Fibroblast of the conjunctiva (primary cell): Measurements from ENCODE around the gene FAM186B.
"Not testable (repeated sequence)": the region's sequence is repeated elsewhere in the genome, so short reads cannot be mapped to it uniquely, and the experiment has no call there.

Experiments
- DNase-seq: peaks from one replicate; pipeline ENCODE4 v3.0.0-alpha.2; 2010; ENCODE audit warnings: low read depth

The FAM186B gene, protein sequence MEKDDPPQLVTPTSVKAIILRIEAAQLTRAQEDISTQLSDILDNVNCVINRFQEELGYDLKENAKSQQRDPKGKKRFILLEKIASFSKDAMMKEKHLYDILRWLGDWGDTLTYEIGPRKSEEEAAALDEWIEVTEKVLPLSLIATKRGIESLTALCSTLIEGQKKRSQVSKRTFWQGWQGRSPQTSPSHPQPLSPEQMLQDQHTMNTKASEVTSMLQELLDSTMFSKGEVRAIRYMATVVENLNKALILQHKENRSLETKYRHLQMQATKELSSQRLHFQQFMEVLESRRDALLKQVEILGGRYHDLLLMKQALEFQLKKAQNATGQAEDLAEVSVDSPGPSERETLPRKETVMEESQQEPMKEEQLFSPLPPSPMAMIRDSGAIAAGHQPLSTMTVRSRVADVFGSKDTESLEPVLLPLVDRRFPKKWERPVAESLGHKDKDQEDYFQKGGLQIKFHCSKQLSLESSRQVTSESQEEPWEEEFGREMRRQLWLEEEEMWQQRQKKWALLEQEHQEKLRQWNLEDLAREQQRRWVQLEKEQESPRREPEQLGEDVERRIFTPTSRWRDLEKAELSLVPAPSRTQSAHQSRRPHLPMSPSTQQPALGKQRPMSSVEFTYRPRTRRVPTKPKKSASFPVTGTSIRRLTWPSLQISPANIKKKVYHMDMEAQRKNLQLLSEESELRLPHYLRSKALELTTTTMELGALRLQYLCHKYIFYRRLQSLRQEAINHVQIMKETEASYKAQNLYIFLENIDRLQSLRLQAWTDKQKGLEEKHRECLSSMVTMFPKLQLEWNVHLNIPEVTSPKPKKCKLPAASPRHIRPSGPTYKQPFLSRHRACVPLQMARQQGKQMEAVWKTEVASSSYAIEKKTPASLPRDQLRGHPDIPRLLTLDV

DNA sequence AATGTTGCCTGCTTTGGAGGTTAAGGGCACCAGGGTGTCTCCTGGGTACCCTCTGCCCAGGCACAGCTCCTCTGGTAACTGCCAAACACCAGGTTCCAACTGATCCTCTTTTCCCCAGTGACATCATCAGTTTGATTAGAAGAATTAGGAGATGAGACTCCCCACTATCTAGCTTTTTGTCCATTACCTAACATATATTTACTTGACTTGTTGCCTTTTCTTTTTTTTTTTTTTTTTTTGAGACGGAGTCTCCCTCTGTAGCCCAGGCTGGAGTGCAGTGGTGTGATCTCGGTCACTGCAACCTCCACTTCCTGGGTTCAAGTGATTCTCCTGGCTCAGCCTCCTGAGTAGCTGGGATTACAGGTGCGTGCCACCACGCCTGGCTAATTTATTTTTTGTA is at the start of gene FAM186B:
Gene FAM186B (minus strand): TSS at position 101 of the 400 bp plus-strand sequence. CDS start 162 bp downstream, outside the sequence.
- not testable (repeated sequence) for DNase-seq

- DNase-seq, result no peak
Observed at GRCh38 chr12:49654715-49655114, 49.3 kb upstream of the FAM186B start.

- DNase-seq, result no peak
Observed at GRCh38 chr12:49652921-49653520, 47.6 kb upstream of the FAM186B start.

- no peak for DNase-seq
Observed at GRCh38 chr12:49651855-49652254, 46.4 kb upstream of the FAM186B start.

- no peak for DNase-seq
Observed at GRCh38 chr12:49649892-49650291, 44.5 kb upstream of the FAM186B start.

DNA sequence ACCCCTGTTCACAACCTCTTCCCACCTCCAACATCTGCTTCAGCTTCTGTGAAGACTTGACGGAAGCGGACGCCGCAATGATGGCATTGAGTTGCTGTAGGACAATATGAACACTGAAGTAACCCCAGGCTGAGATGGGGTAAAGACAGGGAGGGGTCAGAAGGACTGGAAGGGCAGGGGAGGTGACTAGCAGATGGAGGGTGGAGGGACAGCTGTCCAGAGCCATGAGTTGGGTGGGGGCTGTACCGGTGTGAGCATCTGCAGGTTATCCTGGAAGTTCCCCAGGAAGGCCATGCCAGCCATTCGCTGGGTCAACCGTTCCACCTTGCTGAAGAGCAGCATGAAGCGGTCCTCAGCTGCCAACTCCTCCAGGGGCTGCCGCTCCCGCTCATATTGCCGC is 44.0 kb upstream of the FAM186B start:
- DNase-seq, result no peak

- DNase-seq, result no peak
Observed at GRCh38 chr12:49648712-49649003, 43.2 kb upstream of the FAM186B start.

GRCh38 chr12:49647827-49648711 is 42.6 kb upstream of the FAM186B start:
- no peak for DNase-seq

DNA sequence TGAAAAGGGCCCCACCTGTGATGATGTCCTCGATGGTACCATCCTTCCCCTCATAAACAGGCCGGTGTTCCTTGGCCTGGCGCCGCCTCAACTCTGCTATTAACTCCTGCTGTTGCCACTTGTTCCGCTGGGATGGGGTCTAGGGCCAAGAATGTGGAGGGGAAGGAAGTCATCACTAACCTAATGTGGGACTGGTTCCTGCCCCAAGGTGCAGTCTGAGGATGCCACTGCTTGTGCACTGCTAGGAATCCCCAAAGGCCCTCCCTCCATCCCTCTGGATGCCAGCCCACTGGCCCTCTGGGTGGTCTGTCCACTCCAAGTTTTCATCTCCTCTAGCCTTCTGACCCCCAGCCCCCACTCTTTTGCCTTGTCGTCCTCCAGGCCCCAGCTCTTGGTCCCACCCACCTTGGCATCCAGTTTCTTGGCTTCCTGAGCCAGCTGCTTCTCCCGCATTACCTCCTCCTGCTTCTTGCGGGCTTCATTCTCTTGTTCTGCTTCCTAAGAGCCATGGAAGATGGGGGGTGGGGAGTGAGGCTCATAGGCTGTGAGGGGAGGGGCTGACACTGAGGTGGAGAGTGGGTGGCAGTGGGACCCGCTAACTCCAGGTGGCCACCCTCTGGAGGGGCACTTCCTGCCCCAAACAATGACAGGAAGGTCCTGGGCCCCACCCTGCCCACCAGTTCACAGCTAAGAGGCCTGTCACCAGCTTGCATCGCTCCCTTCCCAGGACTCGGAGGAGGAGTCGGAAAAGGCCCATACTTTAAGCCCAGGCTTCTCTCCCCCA is 41.6 kb upstream of the FAM186B start:
- DNase-seq, result no peak

DNA sequence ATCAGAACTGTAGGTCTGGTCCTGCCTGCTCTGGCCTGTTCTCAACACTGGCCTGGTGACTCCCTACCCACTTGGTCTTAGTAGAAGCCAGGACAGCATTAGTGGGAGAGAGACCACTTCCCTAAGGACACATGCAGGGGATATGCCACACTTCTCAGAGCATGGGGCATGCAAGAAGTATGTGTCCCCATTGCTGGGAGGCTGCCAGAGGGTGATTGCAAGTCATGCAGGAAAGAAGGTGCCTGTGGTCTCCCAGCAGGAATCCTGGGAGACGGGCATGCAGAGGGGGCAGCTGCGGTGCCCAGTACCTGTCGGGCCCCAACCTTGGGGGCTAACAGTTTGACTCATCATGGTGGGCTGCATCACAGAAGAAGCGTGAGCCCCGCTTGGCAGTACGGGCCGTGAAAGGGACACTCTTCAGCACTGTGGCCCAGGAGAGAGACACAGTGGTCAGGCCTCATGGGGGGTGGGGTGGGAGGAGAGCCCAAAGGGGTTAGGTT is 40.9 kb upstream of the FAM186B start:
- no peak for DNase-seq

- no peak for DNase-seq
Observed at GRCh38 chr12:49645146-49646039, 40.0 kb upstream of the FAM186B start.

- peak; percentile 67 for DNase-seq
Observed at GRCh38 chr12:49644620-49644994, 39.2 kb upstream of the FAM186B start.

DNA sequence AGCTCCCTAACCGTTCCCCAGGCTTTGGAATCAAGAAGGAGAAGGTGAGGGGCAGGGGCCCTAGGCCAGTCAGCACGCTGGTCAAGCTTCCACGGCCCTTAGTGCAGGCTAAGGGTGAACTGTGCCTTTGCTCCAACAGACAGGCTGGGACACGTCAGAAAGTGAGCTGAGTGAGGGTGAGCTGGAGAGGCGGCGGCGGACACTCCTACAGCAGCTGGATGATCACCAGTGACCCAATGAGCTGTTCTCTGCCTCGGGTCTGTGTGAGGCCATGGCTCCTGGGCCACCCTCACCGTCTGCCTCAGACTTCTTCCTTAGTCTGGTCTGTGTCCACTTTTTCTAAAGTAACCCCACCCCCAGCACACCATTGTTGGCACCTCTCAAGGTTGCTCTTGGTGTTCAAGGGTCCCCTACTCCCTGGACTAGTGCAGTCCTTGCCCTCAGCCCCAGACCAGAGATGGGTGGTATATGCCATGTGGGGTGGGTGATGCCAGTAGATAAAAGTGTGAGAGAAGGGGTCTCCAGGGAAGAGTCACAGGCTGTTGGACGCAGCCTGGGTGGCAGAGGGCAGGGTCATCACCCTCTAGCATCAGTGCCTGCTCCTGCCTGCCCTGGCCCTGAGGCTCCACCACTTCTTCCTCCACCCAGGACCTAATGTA is 38.7 kb upstream of the FAM186B start:
- DNase-seq, result no peak

DNA sequence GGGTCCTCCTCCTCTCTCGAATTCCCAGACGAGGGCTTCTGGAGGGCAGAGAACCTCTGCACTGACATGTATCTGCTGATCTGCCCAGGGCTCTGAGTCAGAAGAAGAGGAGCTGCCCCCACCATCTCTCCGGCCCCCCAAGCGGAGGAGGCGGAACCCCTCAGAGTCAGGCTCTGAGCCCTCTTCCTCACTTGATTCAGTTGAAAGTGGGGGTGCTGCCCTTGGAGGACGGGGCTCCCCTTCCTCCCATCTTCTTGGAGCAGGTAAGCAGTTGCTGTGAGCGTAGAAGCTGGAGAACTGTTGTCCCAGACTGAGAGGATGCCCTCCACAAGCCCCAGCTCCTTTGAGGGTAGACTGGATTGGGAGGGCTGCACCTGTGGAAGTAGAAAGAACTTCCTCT is 37.7 kb upstream of the FAM186B start:
- DNase-seq, result no peak

DNA sequence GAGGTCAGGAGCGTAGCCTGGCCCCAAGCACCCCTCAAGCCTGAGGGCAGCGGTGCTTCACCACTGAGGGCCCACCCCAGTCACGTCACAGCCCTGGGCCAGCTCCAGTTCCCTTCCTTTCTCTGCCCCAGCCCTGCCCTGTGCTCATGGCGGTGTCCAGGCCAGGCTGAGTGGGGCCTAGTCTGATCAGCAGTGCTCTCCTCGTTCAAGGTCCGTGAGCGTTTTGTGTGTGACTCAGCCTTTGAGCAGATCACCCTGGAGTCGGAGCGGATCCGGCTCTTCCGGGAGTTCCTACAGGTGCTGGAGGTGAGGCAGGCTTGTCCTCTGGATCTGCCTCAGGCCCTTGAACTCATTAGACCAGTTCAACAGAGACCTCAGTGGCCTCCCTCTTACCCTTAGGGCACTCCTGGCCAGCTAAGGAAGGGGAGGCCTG is 36.9 kb upstream of the FAM186B start:
- DNase-seq, result no peak

DNA sequence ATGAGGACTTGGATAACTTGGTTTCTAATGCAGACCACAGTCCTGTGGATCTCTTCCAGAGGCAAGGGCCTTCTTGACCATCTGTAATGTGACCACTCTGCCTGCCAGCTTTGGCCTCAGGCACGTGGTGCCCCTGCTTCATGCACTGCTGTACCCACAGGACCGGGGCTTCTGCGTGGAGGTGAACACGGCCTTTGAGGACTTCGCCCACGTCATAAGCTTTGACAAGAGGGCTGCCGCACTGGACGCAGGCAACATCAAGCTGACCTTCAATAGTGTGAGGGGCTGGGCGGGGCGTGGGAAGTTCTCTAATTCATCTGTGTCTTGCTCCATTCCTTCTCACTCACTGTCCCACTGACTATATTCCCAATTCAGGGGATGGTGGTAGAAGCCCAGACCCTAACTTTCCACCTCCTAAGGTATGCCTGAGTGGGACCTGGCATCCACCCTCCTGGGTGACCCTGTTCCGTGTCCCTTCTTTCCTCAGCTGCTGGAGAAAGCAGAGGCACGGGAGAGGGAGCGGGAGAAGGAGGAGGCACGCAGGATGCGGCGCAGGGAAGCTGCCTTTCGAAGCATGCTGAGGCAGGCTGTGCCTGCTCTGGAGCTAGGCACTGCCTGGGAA is 36.4 kb upstream of the FAM186B start:
- DNase-seq, result no peak

DNA sequence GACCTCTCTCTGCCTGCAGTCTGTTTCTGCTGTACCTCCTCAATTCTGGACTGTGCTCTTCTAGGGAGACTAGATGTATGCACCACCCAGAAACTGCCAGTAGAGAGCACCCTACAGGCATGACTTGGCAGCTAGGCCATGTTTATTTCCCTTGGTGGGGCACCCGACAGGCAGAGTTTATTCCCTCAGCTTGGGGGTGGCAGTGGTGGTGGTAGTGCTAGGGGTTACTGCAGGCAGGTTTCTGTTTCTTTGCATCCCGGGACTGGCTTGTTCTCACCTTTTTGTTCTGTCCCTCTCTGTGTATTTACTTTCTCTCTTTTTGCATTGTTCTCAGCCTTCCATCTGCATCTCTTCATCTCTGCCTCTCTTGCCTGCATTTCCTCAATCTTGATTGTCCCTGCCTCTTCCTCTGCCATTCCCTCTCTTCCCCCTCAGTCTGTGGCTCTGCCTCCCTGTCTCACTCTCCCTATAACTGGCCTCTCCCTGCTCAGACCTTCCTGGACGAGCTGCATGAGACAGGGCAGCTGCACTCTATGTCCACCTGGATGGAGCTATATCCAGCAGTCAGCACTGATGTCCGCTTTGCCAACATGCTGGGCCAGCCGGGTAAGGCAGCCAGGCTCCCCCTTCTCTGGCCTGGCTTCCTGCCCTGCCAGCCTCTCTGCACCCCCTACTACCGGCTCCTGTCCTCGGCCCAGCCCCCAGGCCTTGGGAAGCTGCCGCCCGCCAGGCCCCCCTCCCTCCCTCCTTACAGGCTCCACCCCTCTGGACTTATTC is 31.7 kb upstream of the FAM186B start:
- DNase-seq, result peak; percentile 65

GRCh38 chr12:49636574-49636973 is 31.1 kb upstream of the FAM186B start:
- DNase-seq, result no peak
